ENCODE data around the gene IRF2. TPM values are rescaled to one million over a fixed set of nuclear protein-coding genes. Genes with fewer than 3 reads are reported as not detected.

The IRF2 gene
- total and polyA plus RNA-seq, 2 of the 8 experiments (the other 6 are each of a cell fraction or from before 2014, with no cell fraction given), result 13.8 to 17.0 TPM

DNA sequence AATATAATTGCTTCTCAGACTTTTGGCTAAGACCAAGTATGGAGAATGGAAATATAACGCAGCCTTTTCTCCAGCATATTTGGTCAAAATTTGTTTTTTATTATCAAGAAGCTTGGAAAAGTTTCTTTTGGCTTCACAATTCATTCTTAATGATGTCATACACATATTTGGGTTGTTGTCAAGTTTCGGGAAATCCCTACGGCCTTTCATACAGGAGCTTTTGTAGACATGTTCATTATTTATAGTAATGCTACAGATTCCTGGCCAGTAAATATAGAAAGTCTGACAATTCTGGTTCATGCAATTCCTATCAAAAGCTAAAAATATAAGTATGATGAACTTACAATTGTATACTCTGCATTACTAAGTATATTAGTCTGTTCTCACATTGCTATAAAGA is 112.9 kb downstream of the IRF2 start:
- Histone ChIP-seq H3K18ac (ENCODE audit: extremely low read depth, low read length) (no peak overlapping the region), H4K20me1 (replicated peaks in 1 of 2; ENCODE audit: control insufficient read depth in 1 of 2, insufficient read depth in 2 of 2, low read length in 2 of 2) (no peaks in the 10 kb centered on the region), H3K79me2 (ENCODE audit: control insufficient read depth in 1 of 2, insufficient read depth in 2 of 2, low read length in 2 of 2) (no peaks in the 10 kb centered on the region), H4K8ac (ENCODE audit: extremely low read depth, insufficient read depth, low read length) (no peak overlapping the region), H3K4ac (replicated peaks; ENCODE audit: insufficient read length, low read depth, low read length) (no peak overlapping the region), H4K91ac (replicated peaks; ENCODE audit: insufficient read length, low read length) (no peak overlapping the region), H3K4me1 (replicated peaks in 1 of 4; ENCODE audit: control insufficient read depth in 3 of 4, insufficient read depth in 4 of 4, low read length in 3 of 4) (peaks cover 0 to 9% (median 2%) of the 10 kb centered on the region in 4 experiments; a peak in 3 of 7 replicates), H3K14ac (ENCODE audit: insufficient read length) (no peak overlapping the region), H2BK12ac (ENCODE audit: low read depth, low read length) (no peak overlapping the region), H3K4me3 (ENCODE audit: extremely low read depth in 1 of 4, insufficient read depth in 2 of 4, low read depth in 3 of 4, low read length in 4 of 4) (no peak overlapping the region), H3K9ac (replicated peaks in 1 of 4; ENCODE audit: extremely low read depth in 1 of 4, low read depth in 3 of 4, low read length in 3 of 4) (no peak overlapping the region), H4K5ac (ENCODE audit: insufficient read length, low read depth, low read length) (no peak overlapping the region), H3K56ac (replicated peaks; ENCODE audit: insufficient read length, low read depth, low read length) (no peak overlapping the region), H3K4me2 (ENCODE audit: insufficient read depth in 1 of 2, low read depth in 2 of 2, low read length in 2 of 2) (no peak overlapping the region), H2BK15ac (ENCODE audit: low read length) (no peak overlapping the region), H3K23me2 (ENCODE audit: low read depth, low read length) (no peaks in the 10 kb centered on the region), H2AK5ac (ENCODE audit: low read depth, low read length) (no peak overlapping the region), H3K36me3 (ENCODE audit: control insufficient read depth in 2 of 4, insufficient read depth in 4 of 4, low read length in 3 of 4) (no peaks in the 10 kb centered on the region), H2BK20ac (ENCODE audit: low read length) (no peak overlapping the region), H3K9me3 (ENCODE audit: insufficient read depth in 2 of 2, low read depth in 1 of 2, low read length in 1 of 2) (no peaks in the 10 kb centered on the region), H2BK120ac (replicated peaks; ENCODE audit: low read depth, low read length) (no peak overlapping the region), H3K23ac (ENCODE audit: insufficient read length) (no peak overlapping the region), H3K27ac (ENCODE audit: low read depth, low read length) (no peak overlapping the region), H3K79me1 (ENCODE audit: low read depth, low read length) (no peaks in the 10 kb centered on the region), H2AFZ (ENCODE audit: low read length) (no peak overlapping the region), H2BK5ac (ENCODE audit: low read depth, low read length) (no peak overlapping the region), H3K27me3 (replicated peaks in 1 of 4; ENCODE audit: control insufficient read depth in 3 of 4, extremely low read depth in 1 of 4, insufficient read depth in 3 of 4, low read length in 3 of 4) (no peaks in the 10 kb centered on the region)
- no peak for DNase-seq (ENCODE audit: low read depth in 1 of 2, low spot score in 2 of 2)
- POLR2A ChIA-PET (ENCODE audit: partially characterized antibody), result no interaction called here
- CTCF ChIA-PET (ENCODE audit: partially characterized antibody), result interaction anchor here (1.3 to 1.8 kb wide), 2 partner anchors 9 to 16 kb away, joined by 3 to 5 read pairs; no protein-coding TSS in a partner anchor
- 95% methylated on average over 3 of the region's 3 CpGs; no CpG with 5 or more reads in 1 of the 2 experiments for WGBS, 2 experiments (ENCODE audit: extremely low coverage in 1 of 2, insufficient coverage in 1 of 2, insufficient read length in 1 of 2, insufficient replicate concordance in 2 of 2, low coverage in 1 of 2, low lambda C conversion rate in 2 of 2, missing lambda C conversion rate in 1 of 2)
- FAIRE-seq, result no peak
- TF ChIP-seq, protein P1, sequence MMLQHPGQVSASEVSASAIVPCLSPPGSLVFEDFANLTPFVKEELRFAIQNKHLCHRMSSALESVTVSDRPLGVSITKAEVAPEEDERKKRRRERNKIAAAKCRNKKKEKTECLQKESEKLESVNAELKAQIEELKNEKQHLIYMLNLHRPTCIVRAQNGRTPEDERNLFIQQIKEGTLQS (IDR thresholded peaks at IDR 0.05; ENCODE audit: insufficient read depth, low read depth, low read length), result no peak
